D721Med (cell line): ENCODE data around the gene MAOB.

ENCODE experiments used
- DNase-seq: peaks from one replicate; pipeline ENCODE4 v3.0.0; 2011; ENCODE audit warnings: low spot score; ENCODE audit not compliant: insufficient read length
- FAIRE-seq: peaks from 2 replicates; lab custom pipeline; 2011; peaks lifted over from hg19 to GRCh38; lab: Jason Lieb, UNC
- CTCF ChIP-seq: IDR thresholded peaks from 2 replicates; pipeline ENCODE4 v1.5.1; 2012; ENCODE audit warnings: mild to moderate bottlenecking, control low read depth; ENCODE audit not compliant: insufficient read depth; ENCODE audit errors: missing control alignments

The MAOB gene

GRCh38 chrX:43758044-43758443, 124.2 kb downstream of the MAOB start:
- FAIRE-seq (no peak), DNase-seq (no peak)
- TF ChIP-seq CTCF = no peak

GRCh38 chrX:43756076-43756475, 126.2 kb downstream of the MAOB start:
- TF ChIP-seq CTCF = no peak
- no peak for DNase-seq
- FAIRE-seq = no peak

- FAIRE-seq = no peak
- DNase-seq = no peak
- TF ChIP-seq CTCF = no peak
Observed at GRCh38 chrX:43753637-43754036, 128.6 kb downstream of the MAOB start.

GRCh38 chrX:43750248-43750676, 132.0 kb downstream of the MAOB start:
- peak; percentile 45 for TF ChIP-seq CTCF
- DNase-seq = peak; percentile 20

GRCh38 chrX:43747476-43747875, 134.8 kb downstream of the MAOB start:
- FAIRE-seq (no peak), DNase-seq (no peak)
- TF ChIP-seq CTCF = no peak

More at GRCh38 chrX:43750248-43750676, 132.0 kb downstream of the MAOB start:
- no peak for FAIRE-seq

- FAIRE-seq = no peak
- DNase-seq = no peak
- TF ChIP-seq CTCF = no peak
Observed at GRCh38 chrX:43745938-43746721, 136.1 kb downstream of the MAOB start.

GRCh38 chrX:43744284-43744683, 138.0 kb downstream of the MAOB start:
- TF ChIP-seq CTCF = no peak
- FAIRE-seq (no peak), DNase-seq (no peak)
